Loucy (cell line): ENCODE results near the gene FOXP1.

Experiments
- CTCF ChIP-seq: fragments of 200-600 bp; sonication (generic); conservative IDR thresholded peaks from 2 replicates; pipeline ENCODE4 v1.5.1; 2014; ENCODE audit warnings: mild to moderate bottlenecking, antibody characterized with exemption, low read length
- EZH2phosphoT487 ChIP-seq: fragments of 200-600 bp; IDR thresholded peaks from 2 replicates; pipeline ENCODE4 v1.6.1; 2018; ENCODE audit warnings: antibody characterized with exemption, mild to moderate bottlenecking, moderate library complexity, borderline replicate concordance

DNA sequence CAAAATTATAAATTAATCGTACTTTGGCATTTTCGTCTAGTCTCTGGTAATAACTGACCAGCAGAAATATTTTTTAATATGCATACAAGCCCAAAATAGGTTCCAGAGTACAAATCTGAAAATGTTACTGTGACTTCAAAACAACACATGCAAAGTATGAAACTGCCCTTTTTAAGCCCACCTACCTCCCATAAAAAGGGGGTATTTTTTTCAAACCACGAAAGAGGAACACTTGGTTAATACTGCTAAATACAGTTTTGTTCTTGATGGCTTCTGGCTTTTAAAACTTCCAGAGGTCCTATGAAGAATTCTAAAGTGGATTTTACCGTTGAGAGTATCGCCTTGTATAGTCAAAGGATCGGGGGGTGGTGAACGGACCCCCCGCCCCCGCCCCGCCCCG, 610.7 kb downstream of the FOXP1 start:
- TF ChIP-seq CTCF = no peak
- no peak for TF ChIP-seq EZH2phosphoT487
